Smooth muscle cell (in vitro differentiated cells): Measurements from ENCODE around the gene PDE4C. TPM values are rescaled to one million over a fixed set of nuclear protein-coding genes. Genes with fewer than 3 reads are reported as not detected.
A peak's percentile ranks its signal among the peaks of the same experiment; 100 is the strongest.

ENCODE experiments used
- DNase-seq: peaks from one replicate; lab custom pipeline; 2025; ENCODE audit not compliant: unreplicated experiment; lab: John Stamatoyannopoulos, UW
- H2AFZ ChIP-seq: fragments of 200-600 bp; sonication (generic); 2 replicates; pipeline ENCODE4 v1.6.0; 2016; ENCODE audit warnings: antibody characterized with exemption, low read depth, mild to moderate bottlenecking
- H3F3A ChIP-seq: fragments of 200-600 bp; sonication (generic); 2 replicates; pipeline ENCODE4 v1.6.0; 2017; ENCODE audit warnings: antibody characterized with exemption, low read depth
- H3K27ac ChIP-seq: fragments of 200-600 bp; sonication (generic); 2 replicates; pipeline ENCODE4 v1.5.1; 2016; ENCODE audit warnings: low read depth, mild to moderate bottlenecking
- H3K27me3 ChIP-seq: fragments of 200-600 bp; sonication (generic); 2 replicates; pipeline ENCODE4 v1.6.1; 2016; ENCODE audit warnings: low read depth, mild to moderate bottlenecking
- H3K36me3 ChIP-seq: fragments of 200-600 bp; sonication (generic); 2 replicates; pipeline ENCODE4 v1.5.1; 2016; ENCODE audit warnings: low read depth
- H3K4me1 ChIP-seq: fragments of 200-600 bp; sonication (generic); 2 replicates; pipeline ENCODE4 v1.5.1; 2016; ENCODE audit warnings: low read depth
- H3K4me2 ChIP-seq: fragments of 200-600 bp; sonication (generic); 2 replicates; pipeline ENCODE4 v1.6.0; 2016; ENCODE audit warnings: mild to moderate bottlenecking
- H3K4me3 ChIP-seq: fragments of 200-600 bp; sonication (generic); 2 replicates; pipeline ENCODE4 v1.5.1; 2016; ENCODE audit warnings: mild to moderate bottlenecking
- H3K79me2 ChIP-seq: fragments of 200-600 bp; sonication (generic); 2 replicates; pipeline ENCODE4 v1.6.0; 2016; ENCODE audit warnings: low read depth, mild to moderate bottlenecking
- H3K9ac ChIP-seq: fragments of 200-600 bp; sonication (generic); 2 replicates; pipeline ENCODE4 v1.6.0; 2016; ENCODE audit warnings: low read depth
- H3K9me3 ChIP-seq: fragments of 200-600 bp; sonication (generic); replicated peaks from 2 replicates; pipeline ENCODE4 v1.5.1; 2016; ENCODE audit warnings: low read depth
- H4K20me1 ChIP-seq: fragments of 200-600 bp; sonication (generic); 2 replicates; pipeline ENCODE4 v1.6.0; 2016; ENCODE audit warnings: low read depth
- CTCF ChIP-seq: fragments of 200-600 bp; sonication (generic); IDR thresholded peaks from 2 replicates; pipeline ENCODE4 v1.5.1; 2017; ENCODE audit warnings: borderline replicate concordance, mild to moderate bottlenecking, antibody characterized with exemption; ENCODE audit not compliant: insufficient read depth, poor library complexity, severe bottlenecking
- WGBS: methylation state at CpG from one replicate; pipeline ENCODE4 v1.1.7; 2016; ENCODE audit warnings: low lambda C conversion rate; 5-methylcytosine and 5-hydroxymethylcytosine counted together
- polyA plus RNA-seq: library from polyadenylated mRNA; unstranded; fragments of >200 nt; fragmentation: Nextera tagmentation; extraction: Ambion mirVana; gene quantifications from 2 replicates; pipeline ENCODE4 v1.2.1, GENCODE V29; 2016
- total RNA-seq: library from RNA; depleted of rRNA; stranded (reverse); fragments of >200 nt; gene quantifications from 2 replicates; pipeline ENCODE4 v1.2.3, GENCODE V29; 2014

PDE4C gene
- total and polyA plus RNA-seq, 2 experiments from 2014 or later: 1.1 to 1.7 TPM

DNA sequence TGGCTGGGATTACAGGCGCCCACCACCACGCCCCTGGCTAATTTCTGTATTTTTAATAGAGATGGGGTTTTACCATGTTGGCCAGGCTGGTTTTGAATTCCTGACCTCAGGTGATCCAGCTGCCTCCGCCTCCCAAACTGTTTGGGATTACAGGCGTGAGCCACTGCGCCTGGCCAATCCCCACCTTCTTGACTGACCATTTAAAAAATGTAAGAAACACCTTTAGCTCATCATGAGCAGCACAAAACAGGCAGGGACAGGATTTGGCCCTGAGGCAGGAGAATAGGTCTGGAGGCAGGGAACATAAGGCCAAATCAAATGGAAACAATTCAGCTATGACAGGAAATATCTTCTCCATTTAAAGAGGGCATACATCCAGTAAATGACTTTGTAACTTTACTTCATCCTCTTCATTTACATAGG is 34.6 kb downstream of the PDE4C start:
- Histone ChIP-seq H3K4me2 (peak overlapping the region; percentile 83), H3F3A (peaks cover 5% of the 10 kb centered on the region), H4K20me1 (no peaks in the 10 kb centered on the region), H3K9ac (no peak overlapping the region), H2AFZ (no peak overlapping the region), H3K27ac (peak overlapping the region; percentile 69), H3K9me3 (no peaks in the 10 kb centered on the region), H3K36me3 (no peaks in the 10 kb centered on the region), H3K4me1 (peaks cover 8% of the 10 kb centered on the region), H3K79me2 (no peaks in the 10 kb centered on the region), H3K4me3 (peak overlapping the region; percentile 57), H3K27me3 (no peaks in the 10 kb centered on the region)
- WGBS: 82% methylated on average over 5 of the region's 5 CpGs
- no peak for TF ChIP-seq CTCF
- no peak for DNase-seq

DNA sequence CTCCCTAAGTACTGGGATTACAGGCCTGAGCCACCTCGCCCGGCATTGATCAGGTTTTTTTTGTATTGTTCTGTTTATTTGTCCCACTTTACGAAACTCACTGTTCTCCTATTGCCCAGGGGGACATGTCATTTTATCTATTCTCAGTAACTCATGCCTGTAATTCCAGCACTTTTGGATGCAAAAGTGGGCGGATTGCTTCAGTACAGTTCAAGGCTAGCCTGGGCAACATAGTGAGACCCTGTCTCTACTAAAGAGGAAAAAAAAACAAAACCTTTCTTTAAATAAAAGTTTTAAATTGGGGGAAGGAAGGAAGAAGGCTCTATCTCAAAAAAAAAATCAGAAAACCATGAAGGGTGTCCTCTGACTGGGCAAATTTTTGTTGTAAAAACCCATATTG is 36.0 kb downstream of the PDE4C start:
- no peak for TF ChIP-seq CTCF
- no peak overlapping the region for H3K4me3 ChIP-seq
- H3K27me3 ChIP-seq: no peaks in the 10 kb centered on the region
- no peak overlapping the region for H3K27ac ChIP-seq
- no peaks in the 10 kb centered on the region for H3K36me3 ChIP-seq
- no peaks in the 10 kb centered on the region for H3K9me3 ChIP-seq
- peaks cover 8% of the 10 kb centered on the region for H3K4me1 ChIP-seq
- peaks cover 5% of the 10 kb centered on the region for H3F3A ChIP-seq
- H3K4me2 ChIP-seq: no peak overlapping the region
- WGBS: 94% methylated on average over 4 of the region's 4 CpGs
- DNase-seq: no peak
- H3K9ac ChIP-seq: no peak overlapping the region
- H2AFZ ChIP-seq: no peak overlapping the region
- no peaks in the 10 kb centered on the region for H3K79me2 ChIP-seq
- H4K20me1 ChIP-seq: no peaks in the 10 kb centered on the region

DNA sequence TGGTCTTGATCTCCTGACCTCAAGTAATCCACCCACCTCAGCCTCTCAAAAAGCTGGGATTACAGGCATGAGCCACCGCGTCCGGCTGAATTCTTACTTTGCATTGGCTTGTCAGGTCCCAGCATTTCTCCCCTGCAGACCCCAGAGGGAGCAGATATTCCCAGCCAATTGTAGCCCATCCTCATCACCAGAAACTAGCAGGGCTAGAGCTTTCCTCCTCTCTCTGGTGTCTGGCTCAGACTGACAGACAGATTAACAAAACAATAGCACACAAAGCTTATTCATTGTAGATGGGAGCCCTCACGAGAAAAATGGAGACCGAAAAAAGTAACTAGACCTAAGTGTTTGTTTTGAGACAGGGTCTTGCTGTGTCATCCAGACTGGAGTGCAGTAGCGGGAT is 40.7 kb downstream of the PDE4C start:
- Histone ChIP-seq H4K20me1 (no peaks in the 10 kb centered on the region), H3K9me3 (no peaks in the 10 kb centered on the region), H2AFZ (no peak overlapping the region), H3K27ac (no peak overlapping the region), H3K4me2 (no peak overlapping the region), H3F3A (no peaks in the 10 kb centered on the region), H3K9ac (no peak overlapping the region), H3K27me3 (no peaks in the 10 kb centered on the region), H3K4me1 (no peaks in the 10 kb centered on the region), H3K4me3 (no peak overlapping the region), H3K79me2 (no peaks in the 10 kb centered on the region), H3K36me3 (no peaks in the 10 kb centered on the region)
- 62% methylated on average over 6 of the region's 6 CpGs for WGBS
- no peak for DNase-seq
- no peak for TF ChIP-seq CTCF

DNA sequence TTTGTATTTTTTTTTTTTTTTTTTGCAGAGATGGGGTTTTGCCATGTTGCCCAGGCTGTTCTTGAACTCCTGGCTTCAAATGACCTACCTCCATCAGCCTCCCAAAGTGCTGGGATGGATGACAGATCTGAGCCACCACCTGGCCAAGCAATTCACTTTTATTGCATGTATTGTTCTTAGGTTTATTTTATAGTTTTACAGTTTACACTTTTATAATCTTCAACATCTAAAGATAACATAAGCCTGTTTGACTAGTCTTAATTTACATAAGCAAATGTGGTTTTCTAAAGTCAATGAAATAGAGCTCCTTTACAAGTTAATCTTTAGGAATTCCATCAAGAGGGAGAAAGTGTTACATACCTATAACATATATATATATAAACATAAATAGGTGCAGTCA is 42.7 kb downstream of the PDE4C start:
- H3K4me2 ChIP-seq: no peak overlapping the region
- DNase-seq: no peak
- no peak for TF ChIP-seq CTCF
- H3K4me3 ChIP-seq: no peak overlapping the region
- H4K20me1 ChIP-seq: no peaks in the 10 kb centered on the region
- no peak overlapping the region for H2AFZ ChIP-seq
- H3K79me2 ChIP-seq: no peaks in the 10 kb centered on the region
- no peak overlapping the region for H3K9ac ChIP-seq
- no peaks in the 10 kb centered on the region for H3K9me3 ChIP-seq
- H3F3A ChIP-seq: no peaks in the 10 kb centered on the region
- no peaks in the 10 kb centered on the region for H3K4me1 ChIP-seq
- H3K27ac ChIP-seq: no peak overlapping the region
- no peaks in the 10 kb centered on the region for H3K27me3 ChIP-seq
- H3K36me3 ChIP-seq: no peaks in the 10 kb centered on the region
